SK-N-MC (cell line): ENCODE data around the gene C3orf62.

Source experiments
- EZH2 ChIP-seq: fragments of 200-600 bp; sonication (generic); IDR thresholded peaks from one replicate; pipeline ENCODE4 v1.6.1; 2017; ENCODE audit warnings: antibody characterized with exemption
- POLR2AphosphoS5 ChIP-seq: IDR thresholded peaks from 2 replicates; pipeline ENCODE4 v1.6.1; 2012; ENCODE audit warnings: mild to moderate bottlenecking, low read depth, low read length, borderline replicate concordance

- TF ChIP-seq POLR2AphosphoS5 (no peak), EZH2 (no peak)
Measured at GRCh38 chr3:49236226-49236625, 40.8 kb downstream of the C3orf62 start.
